NCI-H1694 (cell line): ENCODE results near the gene MTFR1L.

Source experiments
- DNase-seq: peaks from one replicate; lab custom pipeline; 2025; lab: John Stamatoyannopoulos, UW

The MTFR1L gene

GRCh38 chr1:25819491-25820246, at the start of gene MTFR1L:
Gene MTFR1L (plus strand): TSS chr1:25819954. CDS start chr1:25823105, 3,151 bp downstream.
- peak; percentile 42 for DNase-seq

- no peak for DNase-seq
Measured at GRCh38 chr1:25770541-25771220, 49.1 kb upstream of the MTFR1L start.

GRCh38 chr1:25771221-25772114, 48.3 kb upstream of the MTFR1L start:
- peak; percentile 50 for DNase-seq

GRCh38 chr1:25772164-25772563, 47.6 kb upstream of the MTFR1L start:
- DNase-seq, result no peak

- no peak for DNase-seq
Measured at GRCh38 chr1:25772692-25773245, 47.0 kb upstream of the MTFR1L start.

- no peak for DNase-seq
Measured at GRCh38 chr1:25773441-25774125, 46.2 kb upstream of the MTFR1L start.

- DNase-seq, result peak; percentile 29
Measured at GRCh38 chr1:25774206-25774803, 45.4 kb upstream of the MTFR1L start.

- peak; percentile 68 for DNase-seq
Measured at GRCh38 chr1:25774921-25775771, 44.6 kb upstream of the MTFR1L start.

- no peak for DNase-seq
Measured at GRCh38 chr1:25779388-25779787, 40.4 kb upstream of the MTFR1L start.

GRCh38 chr1:25779894-25780293, 39.9 kb upstream of the MTFR1L start:
- DNase-seq, result no peak

GRCh38 chr1:25780318-25781129, 39.2 kb upstream of the MTFR1L start:
- peak; percentile 9 for DNase-seq

GRCh38 chr1:25781130-25781433, 38.7 kb upstream of the MTFR1L start:
- DNase-seq, result no peak

GRCh38 chr1:25782608-25783201, 37.0 kb upstream of the MTFR1L start:
- DNase-seq, result no peak

GRCh38 chr1:25784575-25785051, 35.1 kb upstream of the MTFR1L start:
- DNase-seq, result no peak

- no peak for DNase-seq
Measured at GRCh38 chr1:25785333-25786067, 34.3 kb upstream of the MTFR1L start.

GRCh38 chr1:25786887-25787759, 32.6 kb upstream of the MTFR1L start:
- DNase-seq, result no peak

- DNase-seq, result no peak
Measured at GRCh38 chr1:25787760-25788166, 32.0 kb upstream of the MTFR1L start.
